Upper lobe of right lung (tissue), 1 donor: ENCODE data around the gene RXRA. TPM values are rescaled to one million over a fixed set of nuclear protein-coding genes. Genes with fewer than 3 reads are reported as not detected.

Experiments used
- ATAC-seq: fragments of 200-7000 bp; cut with Tn5 transposase; one replicate; pipeline ENCODE4 v1.9.1; 2020; ENCODE audit warnings: mild to moderate bottlenecking, moderate library complexity
- DNase-seq: peaks from one replicate; pipeline ENCODE4 v3.0.0-alpha.2; 2020
- H3K27ac ChIP-seq: fragments of 200-600 bp; one replicate; pipeline ENCODE4 v1.8.0; 2022
- H3K27me3 ChIP-seq: fragments of 200-600 bp; one replicate; pipeline ENCODE4 v1.8.0; 2022; ENCODE audit warnings: mild to moderate bottlenecking
- H3K36me3 ChIP-seq: fragments of 200-600 bp; one replicate; pipeline ENCODE4 v1.8.0; 2022
- H3K4me1 ChIP-seq: fragments of 200-600 bp; one replicate; pipeline ENCODE4 v1.8.0; 2022
- H3K4me3 ChIP-seq: fragments of 200-600 bp; one replicate; pipeline ENCODE4 v1.8.0; 2022; ENCODE audit warnings: mild to moderate bottlenecking
- H3K9me3 ChIP-seq: fragments of 200-600 bp; one replicate; pipeline ENCODE4 v1.8.0; 2022
- intact Hi-C: fragments of 100-400 bp; cut with DNase I; formaldehyde crosslinking; loops from one replicate; pipeline ENCODE4 v1.11.0; 2022
- total RNA-seq: library from RNA; stranded (reverse); fragmentation: NEBNext Ultra II Directional; extraction: Animal tissue kit (Norgen Biotek cat#: 25700); gene quantifications from one replicate; pipeline ENCODE4 v1.2.1, GENCODE V29; 2021
- TF ChIP-seq, protein P1 (sequence below): fragments of 200-600 bp; IDR thresholded peaks from one replicate; pipeline ENCODE4 v1.8.0; 2022; ENCODE audit warnings: antibody characterized with exemption
- donor health status: DM: no; HTN: yes; CAD: no; lungs with severe emphysema.

The RXRA gene
- total RNA-seq, 1 donor from 2014 or later, result 80.6 TPM

GRCh38 chr9:134455021-134455471 is 128.8 kb downstream of the RXRA start:
- no peak for DNase-seq
- H3K9me3 ChIP-seq, result no peaks in the 10 kb centered on the region
- no peaks in the 10 kb centered on the region for H3K36me3 ChIP-seq
- peak overlapping the region; percentile 95 for H3K27ac ChIP-seq
- H3K27me3 ChIP-seq, result no peaks in the 10 kb centered on the region
- H3K4me3 ChIP-seq, result no peak overlapping the region
- intact Hi-C loops, result no loop called here
- ATAC-seq, result no peak
- peaks cover 17% of the 10 kb centered on the region for H3K4me1 ChIP-seq
- TF ChIP-seq, protein P1, sequence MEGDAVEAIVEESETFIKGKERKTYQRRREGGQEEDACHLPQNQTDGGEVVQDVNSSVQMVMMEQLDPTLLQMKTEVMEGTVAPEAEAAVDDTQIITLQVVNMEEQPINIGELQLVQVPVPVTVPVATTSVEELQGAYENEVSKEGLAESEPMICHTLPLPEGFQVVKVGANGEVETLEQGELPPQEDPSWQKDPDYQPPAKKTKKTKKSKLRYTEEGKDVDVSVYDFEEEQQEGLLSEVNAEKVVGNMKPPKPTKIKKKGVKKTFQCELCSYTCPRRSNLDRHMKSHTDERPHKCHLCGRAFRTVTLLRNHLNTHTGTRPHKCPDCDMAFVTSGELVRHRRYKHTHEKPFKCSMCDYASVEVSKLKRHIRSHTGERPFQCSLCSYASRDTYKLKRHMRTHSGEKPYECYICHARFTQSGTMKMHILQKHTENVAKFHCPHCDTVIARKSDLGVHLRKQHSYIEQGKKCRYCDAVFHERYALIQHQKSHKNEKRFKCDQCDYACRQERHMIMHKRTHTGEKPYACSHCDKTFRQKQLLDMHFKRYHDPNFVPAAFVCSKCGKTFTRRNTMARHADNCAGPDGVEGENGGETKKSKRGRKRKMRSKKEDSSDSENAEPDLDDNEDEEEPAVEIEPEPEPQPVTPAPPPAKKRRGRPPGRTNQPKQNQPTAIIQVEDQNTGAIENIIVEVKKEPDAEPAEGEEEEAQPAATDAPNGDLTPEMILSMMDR, result no peak

DNA sequence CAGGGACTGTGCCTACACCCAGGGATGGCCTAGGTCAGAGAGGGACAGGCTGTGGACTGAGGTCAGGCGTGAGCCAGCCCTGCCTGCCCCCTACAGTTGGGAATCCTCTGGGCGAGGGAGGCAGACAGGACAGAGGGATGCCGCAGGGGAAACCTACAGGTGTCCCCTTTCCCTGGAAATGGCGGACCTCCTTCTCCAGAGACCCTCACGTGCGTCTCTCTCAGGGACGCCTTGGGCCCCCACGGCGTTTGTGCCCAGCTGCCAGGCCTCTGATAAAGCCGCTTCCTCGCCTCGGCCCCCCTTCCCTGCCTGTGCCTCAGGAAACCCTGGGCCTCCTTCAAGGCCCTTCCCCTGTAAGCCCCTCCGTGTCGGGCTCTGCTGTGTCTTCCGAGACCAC is 129.3 kb downstream of the RXRA start:
- Histone ChIP-seq H3K27ac (peak overlapping the region; percentile 95), H3K4me3 (peak overlapping the region; percentile 49), H3K4me1 (peaks cover 17% of the 10 kb centered on the region), H3K36me3 (no peaks in the 10 kb centered on the region), H3K27me3 (no peaks in the 10 kb centered on the region), H3K9me3 (no peaks in the 10 kb centered on the region)
- intact Hi-C loops, result no loop called here
- TF ChIP-seq, protein P1, result no peak
- DNase-seq, result no peak
- no peak for ATAC-seq

DNA sequence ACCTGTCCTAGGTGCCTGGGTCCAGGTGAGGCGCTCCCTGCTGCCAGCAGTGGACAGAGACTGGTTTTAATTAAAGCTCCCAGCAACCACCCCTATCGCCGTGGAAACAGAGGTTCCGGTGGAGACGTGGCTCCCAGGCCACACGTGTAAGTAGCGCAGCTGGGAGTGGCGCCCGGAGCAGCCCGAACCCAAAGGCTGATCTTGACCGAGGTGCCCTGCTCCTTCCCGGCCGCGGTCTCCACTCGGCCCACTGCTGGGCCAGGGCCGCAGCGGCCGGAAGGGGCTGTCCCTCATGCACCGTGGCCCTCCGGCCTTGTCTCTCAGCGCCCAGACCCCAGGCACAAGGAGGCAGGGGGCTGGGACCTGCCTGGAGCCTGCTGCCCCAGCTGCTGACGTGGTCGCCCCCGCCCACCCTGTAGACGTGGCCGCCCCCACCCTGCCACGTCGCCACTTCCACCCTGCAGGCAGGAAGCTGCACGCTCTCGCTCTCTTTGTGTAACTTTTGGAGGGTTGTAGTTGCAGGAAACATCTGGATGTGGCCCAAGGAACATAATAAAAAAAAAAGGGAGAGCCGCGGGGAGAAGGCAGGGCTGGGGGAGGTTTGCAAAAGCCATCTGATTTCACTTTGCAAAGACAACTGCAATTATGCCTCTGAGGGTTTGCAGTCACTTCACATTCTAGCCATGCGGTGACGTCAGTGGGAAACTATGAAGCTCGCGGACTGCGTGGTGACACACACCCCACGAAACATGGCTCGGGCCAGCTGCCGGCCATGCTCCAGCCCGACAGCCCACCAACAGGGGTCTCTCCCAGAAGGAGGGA is 129.9 kb downstream of the RXRA start:
- Histone ChIP-seq H3K4me1 (peaks cover 17% of the 10 kb centered on the region), H3K4me3 (peak overlapping the region; percentile 49), H3K27ac (peak overlapping the region; percentile 95), H3K9me3 (no peaks in the 10 kb centered on the region), H3K36me3 (no peaks in the 10 kb centered on the region), H3K27me3 (no peaks in the 10 kb centered on the region)
- DNase-seq (peak; percentile 91), ATAC-seq (peak; percentile 85)
- TF ChIP-seq, protein P1, result no peak
- intact Hi-C loops, result no loop called here

DNA sequence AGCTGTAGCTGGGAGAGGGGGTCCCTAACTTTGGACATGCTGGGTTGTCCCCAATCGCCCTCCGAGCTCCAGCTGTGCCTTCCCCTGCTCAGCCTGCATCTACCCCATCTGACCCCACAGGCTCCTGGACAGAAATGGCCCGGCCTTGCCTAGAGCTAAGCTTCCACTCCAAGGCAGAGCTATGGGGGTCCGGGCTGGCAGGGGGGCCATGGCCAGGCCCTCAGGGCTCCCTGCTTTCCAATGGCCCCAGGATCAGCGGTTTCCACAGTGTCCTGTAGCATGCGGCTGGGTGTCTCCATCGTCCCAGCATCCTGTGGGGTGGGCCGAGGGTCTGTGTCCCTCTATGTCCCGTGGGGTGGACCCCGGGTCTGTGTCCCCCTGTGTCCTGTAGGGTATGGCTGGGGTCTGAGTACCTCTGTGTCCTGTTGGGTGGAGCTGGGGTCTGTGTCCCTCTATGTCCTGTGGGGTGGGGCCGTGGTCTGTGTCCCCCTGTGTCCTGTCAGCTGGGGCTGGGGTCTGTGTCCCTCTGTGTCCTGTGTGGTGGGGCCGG is 130.6 kb downstream of the RXRA start:
- no peaks in the 10 kb centered on the region for H3K27me3 ChIP-seq
- peak overlapping the region; percentile 95 for H3K27ac ChIP-seq
- H3K4me3 ChIP-seq, result peak overlapping the region; percentile 49
- TF ChIP-seq, protein P1, result no peak
- no peaks in the 10 kb centered on the region for H3K9me3 ChIP-seq
- ATAC-seq (no peak), DNase-seq (no peak)
- intact Hi-C loops, result no loop called here
- H3K36me3 ChIP-seq, result no peaks in the 10 kb centered on the region
- peaks cover 17% of the 10 kb centered on the region for H3K4me1 ChIP-seq

GRCh38 chr9:134457321-134458206 is 131.3 kb downstream of the RXRA start:
- no peak overlapping the region for H3K4me3 ChIP-seq
- intact Hi-C loops, result no loop called here
- H3K9me3 ChIP-seq, result no peaks in the 10 kb centered on the region
- ATAC-seq (no peak), DNase-seq (no peak)
- peaks cover 17% of the 10 kb centered on the region for H3K4me1 ChIP-seq
- H3K27ac ChIP-seq, result no peak overlapping the region
- no peaks in the 10 kb centered on the region for H3K27me3 ChIP-seq
- H3K36me3 ChIP-seq, result no peaks in the 10 kb centered on the region
- TF ChIP-seq, protein P1, result no peak
